Measurements from ENCODE around the gene LMNTD2. TPM values are rescaled to one million over a fixed set of nuclear protein-coding genes. Genes with fewer than 3 reads are reported as not detected.

Gene LMNTD2
- total RNA-seq, 2 experiments from 2014 or later = 2.5 to 3.2 TPM

DNA sequence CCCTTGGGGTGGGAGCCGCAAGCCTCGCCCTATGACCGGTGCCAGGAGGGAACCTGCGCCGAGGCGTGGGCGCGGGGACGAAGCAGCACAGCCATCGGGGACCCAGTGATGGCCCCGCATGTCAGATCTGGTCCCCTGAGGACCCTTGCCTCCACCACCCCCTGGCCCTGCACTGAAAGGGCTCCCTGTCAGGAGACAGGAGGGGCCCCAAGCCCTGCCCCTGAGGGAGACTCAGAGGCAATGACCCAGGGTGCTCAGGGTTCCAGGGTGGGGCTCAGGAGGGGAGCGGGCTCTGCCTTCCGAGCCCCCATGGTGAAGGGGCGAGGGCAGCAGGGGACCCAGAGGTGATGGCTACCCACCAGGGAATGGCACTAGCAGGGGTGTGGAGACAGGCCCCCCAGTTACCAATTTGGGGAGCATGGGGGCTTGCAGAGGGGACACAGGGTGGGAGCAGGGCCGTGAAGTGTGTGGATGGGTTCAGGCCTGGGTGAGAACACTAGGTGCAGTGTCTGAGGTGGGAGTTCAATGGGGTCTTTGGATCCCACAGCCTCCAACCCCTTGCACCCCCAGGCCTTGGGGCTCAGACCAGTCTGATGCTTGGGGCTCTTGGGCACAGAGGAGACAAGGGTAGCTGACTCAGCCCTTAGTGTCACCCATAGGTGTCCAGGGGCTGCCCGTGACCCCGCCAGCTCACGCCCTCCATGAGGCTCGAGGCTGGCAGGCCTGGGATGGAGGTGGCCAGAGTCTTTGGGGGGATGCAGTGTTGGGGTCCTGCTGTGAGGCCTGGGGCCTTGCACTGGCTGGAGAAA lies 22.7 kb downstream of the LMNTD2 start:
- peaks cover 2% of the 10 kb centered on the region for H3K36me3 Mint-ChIP-seq (ENCODE audit: low read depth)
- H3K4me3 Mint-ChIP-seq = peak overlapping the region; percentile 56
- ChIA-PET CTCF (no interaction called here), POLR2A (interaction anchor here (0.7 to 2.1 kb wide), 3 partner anchors 24 to 32 kb away, joined by 3 to 10 read pairs (median 5); no protein-coding TSS in a partner anchor)
- DNase-seq = no peak
- no peaks in the 10 kb centered on the region for H3K27me3 Mint-ChIP-seq
- no peak overlapping the region for H3K27ac Mint-ChIP-seq
- H3K9me3 Mint-ChIP-seq = no peaks in the 10 kb centered on the region
- peaks cover 26% of the 10 kb centered on the region for H3K4me1 Mint-ChIP-seq

DNA sequence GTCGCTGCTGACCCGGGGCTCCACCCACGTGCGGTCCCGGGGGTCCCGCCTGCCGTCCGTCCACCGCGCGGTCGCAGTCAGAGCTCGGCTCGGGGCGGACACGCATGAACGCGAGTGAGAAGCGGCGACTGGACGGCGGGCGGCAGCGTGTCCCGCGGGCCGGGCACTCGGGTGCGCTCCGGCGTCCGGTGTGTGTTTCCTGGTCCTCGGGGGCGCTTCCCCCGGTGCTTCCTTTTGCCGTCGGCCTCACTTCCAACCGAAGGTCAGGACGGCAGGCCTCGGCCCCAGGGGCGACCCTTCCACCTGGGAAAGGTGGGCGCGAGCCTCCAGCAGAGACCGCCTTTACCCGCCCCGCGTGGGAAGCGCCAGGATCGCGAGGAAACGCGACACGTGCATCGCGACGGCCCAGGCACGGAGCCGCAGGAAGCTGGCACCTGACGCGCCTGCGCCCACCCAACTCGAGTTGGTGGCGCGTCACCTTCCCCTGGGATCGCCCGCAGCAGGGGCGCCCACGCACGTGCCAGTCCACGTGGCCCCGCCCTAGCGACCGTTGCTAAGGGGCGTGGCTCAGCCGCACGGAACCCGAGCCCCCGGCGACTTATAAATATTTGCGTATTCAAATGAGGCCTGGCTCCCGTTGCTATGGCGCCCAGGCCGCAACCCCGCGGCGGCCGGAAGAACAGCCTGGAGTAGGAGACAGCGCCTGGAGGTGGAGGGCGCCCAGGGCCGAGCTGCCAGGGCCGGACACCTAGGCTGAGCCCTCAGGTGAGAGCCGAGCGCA lies 23.5 kb downstream of the LMNTD2 start, which contains the start of gene LRRC56:
Gene LRRC56 (plus strand): TSS at position 687 of the 781 bp plus-strand sequence. CDS start 3,158 bp downstream, outside the sequence.
- no peaks in the 10 kb centered on the region for H3K9me3 Mint-ChIP-seq
- DNase-seq = peak; percentile 89
- ChIA-PET POLR2A (interaction anchor here (1.1 to 2.3 kb wide), 11 partner anchors 20 to 330 kb away, joined by 3 to 10 read pairs (median 6); partner anchors contain the start of genes BET1L, LMNTD2, PHRF1 and RIC8A), CTCF (interaction anchor here (0.7 to 1.4 kb wide), 4 partner anchors 18 to 212 kb away, joined by 3 to 4 read pairs (median 4); partner anchors contain the start of gene LMNTD2)
- peaks cover 6% of the 10 kb centered on the region for H3K36me3 Mint-ChIP-seq (ENCODE audit: low read depth)
- H3K4me3 Mint-ChIP-seq = peak within 1 kb of the TSS; percentile 84
- no peaks in the 10 kb centered on the region for H3K27me3 Mint-ChIP-seq
- peak within 1 kb of the TSS; percentile 90 for H3K27ac Mint-ChIP-seq
- peaks cover 26% of the 10 kb centered on the region for H3K4me1 Mint-ChIP-seq

DNA sequence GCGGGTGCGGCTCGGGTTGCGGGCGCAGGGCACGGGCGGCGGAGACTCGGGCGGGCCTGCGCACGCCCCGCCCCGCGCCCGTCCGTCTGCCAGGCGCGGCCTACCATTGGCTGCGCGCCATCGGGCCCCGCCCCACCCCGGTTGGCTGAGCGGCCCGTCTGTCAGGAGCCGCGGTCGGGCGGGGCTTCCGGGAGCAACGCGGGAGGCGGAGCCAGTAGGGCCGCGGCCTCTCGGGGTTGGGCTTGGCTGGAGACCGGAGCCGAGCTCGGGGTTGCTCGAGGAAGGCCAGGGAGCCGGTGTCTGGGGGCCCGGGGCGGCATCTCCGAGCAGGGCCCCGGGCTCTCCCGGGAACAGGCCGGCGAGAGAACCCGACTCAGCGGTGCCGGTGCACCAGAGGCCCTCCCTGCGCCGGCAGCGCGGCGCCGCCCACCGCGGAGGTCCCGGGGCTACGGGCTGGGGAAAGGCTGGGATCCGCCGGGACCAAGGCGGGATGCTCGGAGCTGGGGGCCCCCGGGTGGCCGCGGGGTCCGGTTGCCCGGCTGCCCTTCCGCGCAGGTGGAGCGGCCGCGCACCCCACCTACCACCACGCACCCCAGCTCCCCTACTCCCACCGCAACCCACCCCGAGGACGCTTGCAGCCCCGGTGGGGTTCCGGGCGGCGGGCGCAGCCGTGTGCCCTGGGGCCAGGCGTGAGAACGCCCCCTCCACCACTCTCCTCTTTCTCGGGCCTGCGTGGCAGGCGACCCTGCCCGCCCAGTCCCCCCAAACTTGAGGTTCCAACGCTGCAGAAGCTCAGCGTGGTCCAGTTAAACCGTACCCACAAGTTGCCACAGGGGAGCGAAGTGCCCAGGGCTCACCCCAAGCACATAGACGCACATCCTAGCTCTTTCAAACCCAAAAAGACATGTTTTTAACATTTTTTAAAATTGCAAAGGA lies 24.8 kb downstream of the LMNTD2 start, which contains the start of gene HRAS:
Gene HRAS (minus strand): TSS at position 58 of the 936 bp plus-strand sequence.
- Mint-ChIP-seq H3K4me1 (peaks cover 28% of the 10 kb centered on the region), H3K27ac (peak within 1 kb of the TSS; percentile 90), H3K9me3 (no peaks in the 10 kb centered on the region), H3K27me3 (no peaks in the 10 kb centered on the region), H3K4me3 (peak within 1 kb of the TSS; percentile 84), H3K36me3 (ENCODE audit: low read depth) (peaks cover 10% of the 10 kb centered on the region)
- DNase-seq = peak; percentile 96
- ChIA-PET POLR2A (interaction anchor here (0.6 to 2.3 kb wide), 26 partner anchors 11 to 328 kb away, joined by 3 to 10 read pairs (median 4); partner anchors contain the start of genes BET1L, DEAF1, IRF7 and LMNTD2), CTCF (interaction anchor here (0.7 to 2.7 kb wide), 6 partner anchors 15 to 213 kb away, joined by 3 to 11 read pairs (median 4); partner anchors contain the start of gene LMNTD2)

DNA sequence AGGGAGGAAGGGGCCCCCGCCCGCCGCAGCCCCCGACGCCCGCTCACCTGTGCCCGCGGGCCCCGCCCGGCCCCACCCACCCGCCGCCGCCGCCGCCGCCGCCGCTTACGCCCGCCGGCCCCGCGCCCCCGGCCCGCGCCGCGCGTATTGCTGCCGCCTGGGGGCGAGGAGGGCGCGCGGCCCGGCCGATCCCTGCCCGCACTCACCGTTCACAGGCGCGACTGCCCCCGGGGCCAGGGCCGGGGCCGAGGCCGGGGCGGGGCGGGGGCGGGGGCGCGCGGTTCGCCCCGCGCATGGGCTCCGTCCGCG lies 25.4 kb downstream of the LMNTD2 start:
- Mint-ChIP-seq H3K4me1 (peaks cover 28% of the 10 kb centered on the region), H3K36me3 (ENCODE audit: low read depth) (peaks cover 12% of the 10 kb centered on the region), H3K4me3 (no peak overlapping the region), H3K27ac (no peak overlapping the region), H3K27me3 (no peaks in the 10 kb centered on the region), H3K9me3 (no peaks in the 10 kb centered on the region)
- DNase-seq = no peak
- POLR2A ChIA-PET = interaction anchor here (0.9 to 2.3 kb wide), 16 partner anchors 12 to 328 kb away, joined by 3 to 9 read pairs (median 6); partner anchors contain the start of genes BET1L, DEAF1, LMNTD2 and NLRP6
- CTCF ChIA-PET = interaction anchor here (2.7 kb wide), 1 partner anchor 17 kb away, joined by 11 read pairs; no protein-coding TSS in a partner anchor

DNA sequence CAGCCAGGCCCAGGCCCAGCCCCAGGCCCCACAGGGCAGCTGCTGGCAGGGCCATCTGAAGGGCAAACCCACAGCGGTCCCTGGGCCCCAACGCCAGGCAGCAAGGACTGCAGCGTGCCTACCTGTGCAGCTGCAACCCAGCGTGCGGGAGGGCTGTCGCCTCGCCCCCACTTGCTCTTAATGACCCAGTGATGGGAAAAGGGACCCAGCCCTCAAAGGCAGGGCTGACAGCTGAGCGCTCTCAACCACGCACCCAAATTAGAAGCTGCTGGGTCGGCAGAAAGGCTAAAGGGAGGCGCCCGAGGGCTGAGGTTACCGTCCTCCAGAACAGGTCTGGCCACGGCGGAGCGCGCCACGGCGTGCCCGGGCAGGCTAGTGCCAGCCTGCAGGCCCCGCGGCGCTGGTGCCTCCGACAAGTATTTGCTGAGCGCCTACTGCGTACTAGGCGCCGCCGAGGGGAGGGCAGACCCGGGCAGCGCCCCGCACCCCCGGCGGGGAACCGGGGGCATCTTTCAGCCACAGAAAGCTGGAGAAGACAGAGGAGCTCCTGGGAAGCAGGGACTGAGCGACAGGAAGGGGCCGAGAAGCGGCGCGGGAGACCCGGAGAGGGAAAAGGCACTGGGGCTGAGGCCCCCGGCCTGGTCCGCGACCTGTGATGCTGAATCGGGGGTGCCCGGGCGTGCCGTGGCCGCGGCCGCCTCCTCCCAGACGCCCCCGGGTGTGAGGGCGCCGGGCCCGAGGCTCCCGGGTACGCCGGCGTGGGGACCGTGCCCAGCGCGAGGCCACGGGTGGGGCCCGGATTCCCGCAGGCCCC lies 25.9 kb downstream of the LMNTD2 start:
- Mint-ChIP-seq H3K4me1 (peaks cover 28% of the 10 kb centered on the region), H3K4me3 (peak overlapping the region; percentile 72), H3K36me3 (ENCODE audit: low read depth) (peaks cover 13% of the 10 kb centered on the region), H3K9me3 (no peaks in the 10 kb centered on the region), H3K27me3 (no peaks in the 10 kb centered on the region), H3K27ac (peak overlapping the region; percentile 71)
- POLR2A ChIA-PET = interaction anchor here (0.9 to 2.0 kb wide), 6 partner anchors 85 to 256 kb away, joined by 3 to 6 read pairs (median 4); partner anchors contain the start of genes NLRP6, TALDO1 and TMEM80
- CTCF ChIA-PET = interaction anchor here (1.0 to 2.7 kb wide), 2 partner anchors 13 to 16 kb away, joined by 3 to 11 read pairs; no protein-coding TSS in a partner anchor
- peak; percentile 53 for DNase-seq

DNA sequence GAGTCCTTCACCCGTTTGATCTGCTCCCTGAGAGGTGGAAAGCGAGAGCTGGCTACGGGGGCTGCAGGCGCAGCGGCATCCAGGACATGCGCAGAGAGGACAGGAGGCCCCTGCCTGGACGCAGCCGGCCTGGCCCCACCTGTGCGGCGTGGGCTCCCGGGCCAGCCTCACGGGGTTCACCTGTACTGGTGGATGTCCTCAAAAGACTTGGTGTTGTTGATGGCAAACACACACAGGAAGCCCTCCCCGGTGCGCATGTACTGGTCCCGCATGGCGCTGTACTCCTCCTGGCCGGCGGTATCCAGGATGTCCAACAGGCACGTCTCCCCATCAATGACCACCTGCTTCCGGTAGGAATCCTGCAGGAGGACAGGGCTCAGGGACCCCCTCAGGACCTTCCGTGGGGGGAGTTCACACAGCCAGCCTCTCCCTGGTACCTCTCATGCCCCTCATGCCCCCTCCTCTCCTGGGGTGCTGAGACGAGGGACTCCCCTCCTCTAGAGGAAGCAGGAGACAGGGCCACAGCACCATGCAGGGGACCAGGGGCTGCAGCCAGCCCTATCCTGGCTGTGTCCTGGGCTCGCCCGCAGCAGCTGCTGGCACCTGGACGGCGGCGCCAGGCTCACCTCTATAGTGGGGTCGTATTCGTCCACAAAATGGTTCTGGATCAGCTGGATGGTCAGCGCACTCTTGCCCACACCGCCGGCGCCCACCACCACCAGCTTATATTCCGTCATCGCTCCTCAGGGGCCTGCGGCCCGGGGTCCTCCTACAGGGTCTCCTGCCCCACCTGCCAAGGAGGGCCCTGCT lies 26.7 kb downstream of the LMNTD2 start:
- no peaks in the 10 kb centered on the region for H3K27me3 Mint-ChIP-seq
- H3K9me3 Mint-ChIP-seq = no peaks in the 10 kb centered on the region
- DNase-seq = no peak
- peaks cover 27% of the 10 kb centered on the region for H3K4me1 Mint-ChIP-seq
- ChIA-PET CTCF (interaction anchor here (1.0 to 2.7 kb wide), 2 partner anchors 12 to 15 kb away, joined by 3 to 11 read pairs; no protein-coding TSS in a partner anchor), POLR2A (interaction anchor here (1.2 to 1.4 kb wide), 4 partner anchors 15 to 162 kb away, joined by 3 to 6 read pairs (median 4); partner anchors contain the start of gene TMEM80)
- peaks cover 13% of the 10 kb centered on the region for H3K36me3 Mint-ChIP-seq (ENCODE audit: low read depth)
- H3K27ac Mint-ChIP-seq = peak overlapping the region; percentile 47
- H3K4me3 Mint-ChIP-seq = no peak overlapping the region

DNA sequence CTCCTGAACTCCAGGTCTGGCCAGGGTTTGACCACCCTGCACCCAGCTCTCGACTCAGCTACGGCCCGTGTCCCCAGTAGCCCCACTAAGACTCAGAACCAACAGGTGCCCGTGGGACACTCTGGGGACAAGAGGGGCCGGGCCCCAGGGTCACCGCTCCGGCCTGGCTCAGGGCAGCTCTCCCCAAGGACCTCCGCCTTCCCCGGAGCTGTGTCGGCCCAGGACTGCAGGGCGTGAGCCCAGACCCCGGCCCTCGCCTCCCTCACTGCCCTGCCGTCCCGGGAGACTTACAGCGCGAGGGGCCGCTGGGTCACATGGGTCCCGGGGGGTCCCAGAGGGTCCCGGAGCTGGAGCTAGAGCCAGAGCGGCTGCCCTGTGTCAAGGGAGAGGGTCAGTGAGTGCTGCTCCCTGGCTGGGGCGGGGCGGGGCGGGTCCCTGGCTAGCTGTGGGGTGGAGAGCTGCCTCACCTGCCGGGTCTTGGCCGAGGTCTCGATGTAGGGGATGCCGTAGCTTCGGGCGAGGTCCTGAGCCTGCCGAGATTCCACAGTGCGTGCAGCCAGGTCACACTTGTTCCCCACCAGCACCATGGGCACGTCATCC lies 27.5 kb downstream of the LMNTD2 start:
- Mint-ChIP-seq H3K36me3 (ENCODE audit: low read depth) (peaks cover 13% of the 10 kb centered on the region), H3K27me3 (no peaks in the 10 kb centered on the region), H3K9me3 (no peaks in the 10 kb centered on the region), H3K4me1 (peaks cover 21% of the 10 kb centered on the region), H3K27ac (no peak overlapping the region), H3K4me3 (no peak overlapping the region)
- POLR2A ChIA-PET = interaction anchor here (0.6 to 1.3 kb wide), 3 partner anchors 15 to 128 kb away, joined by 3 to 4 read pairs (median 4); partner anchors contain the start of gene RNH1
- DNase-seq = no peak
- CTCF ChIA-PET = interaction anchor here (1.6 kb wide), 1 partner anchor 14 kb away, joined by 4 read pairs; no protein-coding TSS in a partner anchor

DNA sequence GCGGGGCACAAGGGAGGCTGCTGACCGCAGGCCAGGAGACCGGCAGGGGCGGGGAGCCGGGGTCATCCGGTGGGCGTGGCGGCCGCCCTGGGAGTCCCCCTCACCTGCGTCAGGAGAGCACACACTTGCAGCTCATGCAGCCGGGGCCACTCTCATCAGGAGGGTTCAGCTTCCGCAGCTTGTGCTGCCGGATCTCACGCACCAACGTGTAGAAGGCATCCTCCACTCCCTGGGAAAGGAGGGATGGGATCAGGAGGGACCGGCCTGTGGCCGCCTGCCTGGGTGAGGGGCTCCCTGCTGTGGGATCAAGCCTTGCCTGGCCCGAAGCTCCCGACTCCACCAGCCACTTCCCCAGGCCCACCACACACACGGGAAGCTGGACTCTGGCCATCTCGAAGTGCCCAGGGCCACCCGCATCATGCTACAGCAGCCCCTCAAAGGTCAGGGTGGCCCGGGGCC lies 28.0 kb downstream of the LMNTD2 start:
- no peaks in the 10 kb centered on the region for H3K27me3 Mint-ChIP-seq
- H3K36me3 Mint-ChIP-seq (ENCODE audit: low read depth) = peaks cover 13% of the 10 kb centered on the region
- POLR2A ChIA-PET = interaction anchor here (0.6 to 1.3 kb wide), 4 partner anchors 14 to 193 kb away, joined by 3 to 4 read pairs (median 4); partner anchors contain the start of gene RNH1
- CTCF ChIA-PET = interaction anchor here (1.6 kb wide), 1 partner anchor 14 kb away, joined by 4 read pairs; no protein-coding TSS in a partner anchor
- H3K4me1 Mint-ChIP-seq = peaks cover 16% of the 10 kb centered on the region
- no peak for DNase-seq
- no peak overlapping the region for H3K4me3 Mint-ChIP-seq
- no peaks in the 10 kb centered on the region for H3K9me3 Mint-ChIP-seq
- no peak overlapping the region for H3K27ac Mint-ChIP-seq

DNA sequence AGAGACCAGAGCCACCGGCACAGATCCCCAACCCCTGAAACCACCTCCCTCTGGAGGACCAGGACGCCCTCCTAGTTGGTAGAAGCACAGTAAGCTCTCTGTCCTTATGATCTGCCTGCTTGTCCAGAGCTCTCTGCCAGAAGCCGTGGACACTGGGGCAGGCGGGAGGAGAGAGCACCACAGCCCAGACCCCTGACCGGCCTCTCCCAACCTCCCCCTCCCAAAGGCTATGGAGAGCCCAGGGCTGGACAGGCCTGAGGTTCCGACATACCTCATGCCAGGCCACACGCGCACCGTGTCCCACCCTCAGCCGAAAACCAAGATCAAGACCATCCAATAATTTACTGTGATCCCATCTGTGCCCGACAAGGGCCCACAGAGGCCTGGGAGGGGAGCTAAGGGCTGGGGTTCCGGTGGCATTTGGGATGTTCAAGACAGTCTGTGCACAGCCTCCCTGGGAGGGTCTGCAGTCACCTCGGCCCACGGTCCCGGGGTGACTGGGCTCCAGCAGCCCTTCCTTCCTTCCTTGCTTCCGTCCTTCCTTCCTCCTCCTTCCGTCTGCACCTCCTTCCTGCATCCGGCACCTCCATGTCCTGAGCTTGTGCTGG lies 28.5 kb downstream of the LMNTD2 start:
- DNase-seq = no peak
- POLR2A ChIA-PET = interaction anchor here (1.3 kb wide), 3 partner anchors 13 to 194 kb away, joined by 3 to 4 read pairs (median 4); partner anchors contain the start of gene RNH1
- Mint-ChIP-seq H3K4me1 (peaks cover 12% of the 10 kb centered on the region), H3K4me3 (no peak overlapping the region), H3K36me3 (ENCODE audit: low read depth) (peaks cover 13% of the 10 kb centered on the region), H3K27ac (no peak overlapping the region), H3K27me3 (no peaks in the 10 kb centered on the region), H3K9me3 (no peaks in the 10 kb centered on the region)
- CTCF ChIA-PET = interaction anchor here (1.6 kb wide), 1 partner anchor 13 kb away, joined by 4 read pairs; no protein-coding TSS in a partner anchor
